ENCODE data around the gene TSC2.
A peak's percentile ranks its signal among the peaks of the same experiment; 100 is the strongest.

TSC2 gene

DNA sequence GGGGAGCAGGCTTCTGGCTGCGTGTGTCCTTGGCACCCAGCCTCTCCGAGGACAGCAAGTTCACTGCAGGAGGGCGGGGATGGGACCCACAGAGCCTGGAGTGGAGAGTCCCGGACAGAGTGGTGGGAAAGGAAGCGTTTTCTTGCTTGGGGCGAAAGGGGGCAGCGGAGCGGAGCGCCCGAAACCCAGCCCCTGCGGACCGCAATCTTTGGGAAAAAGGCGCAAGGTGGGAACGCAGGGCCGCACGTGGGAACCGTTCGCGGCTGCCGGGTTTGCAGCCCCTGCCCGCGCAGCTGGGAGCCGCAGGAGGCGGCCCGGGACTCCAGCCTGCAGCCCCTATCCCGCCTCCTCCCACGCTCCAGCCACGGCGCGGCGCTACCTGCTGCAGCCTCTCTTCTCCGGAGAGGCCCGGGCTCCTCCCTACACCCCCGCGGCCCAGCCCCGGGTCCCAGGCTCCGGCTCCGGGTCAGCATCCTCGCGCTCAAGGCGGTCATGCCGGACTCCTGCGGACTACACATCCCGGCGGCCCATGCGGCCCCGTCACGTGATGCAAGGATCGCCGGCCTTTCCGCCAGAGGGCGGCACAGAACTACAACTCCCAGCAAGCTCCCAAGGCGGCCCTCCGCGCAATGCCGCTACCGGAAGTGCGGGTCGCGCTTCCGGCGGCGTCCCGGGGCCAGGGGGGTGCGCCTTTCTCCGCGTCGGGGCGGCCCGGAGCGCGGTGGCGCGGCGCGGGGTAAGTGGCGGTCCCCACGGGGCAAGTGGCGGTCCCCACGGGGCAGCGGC lies at the start of gene TSC2, which contains the start of gene NTHL1:
Gene TSC2 (plus strand): TSS at position 656 of the 786 bp plus-strand sequence. CDS start 631 bp downstream, outside the sequence.
Gene NTHL1 (minus strand): TSS at position 505 of the 786 bp plus-strand sequence. CDS start 11 bp downstream, at position 494.
- H3K4me3 Mint-ChIP-seq, result peak within 1 kb of the TSS; percentile 91
- DNase-seq, result peak; percentile 96
- H3K27me3 Mint-ChIP-seq, result no peaks in the 10 kb centered on the region
- H3K4me1 Mint-ChIP-seq, result peaks cover 23% of the 10 kb centered on the region
- ATAC-seq, result peak; percentile 97
- no peaks in the 10 kb centered on the region for H3K9me3 Mint-ChIP-seq
- H3K36me3 Mint-ChIP-seq (ENCODE audit: low read depth), result peaks cover 9% of the 10 kb centered on the region
- H3K27ac Mint-ChIP-seq, result peak within 1 kb of the TSS; percentile 64

DNA sequence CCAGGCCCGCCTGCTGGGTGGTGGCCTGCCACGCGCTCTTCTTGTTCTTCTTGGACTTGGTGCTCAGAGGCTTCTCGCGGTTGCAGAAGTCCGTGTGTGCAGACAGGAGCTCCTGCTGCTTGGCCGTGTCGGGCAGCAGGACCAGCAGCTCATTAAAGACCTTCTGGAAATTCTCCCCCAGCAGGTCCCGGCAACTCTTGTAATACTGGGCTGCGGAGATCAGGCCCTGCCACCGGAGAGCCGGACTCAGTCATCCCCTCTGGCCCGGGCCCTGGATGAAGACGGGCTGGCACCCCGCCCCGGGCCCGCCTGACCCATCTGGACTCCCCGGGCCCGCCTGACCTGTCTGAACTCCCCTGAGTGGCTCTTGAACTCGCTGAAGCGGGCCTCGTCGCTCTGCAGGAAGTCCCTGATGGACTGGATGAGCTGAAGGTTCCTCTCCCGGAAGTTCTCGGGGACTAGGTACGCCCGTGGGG lies 49.4 kb upstream of the TSC2 start:
- Mint-ChIP-seq H3K4me1 (peaks cover 18% of the 10 kb centered on the region), H3K9me3 (no peaks in the 10 kb centered on the region), H3K27me3 (no peaks in the 10 kb centered on the region), H3K27ac (no peak overlapping the region), H3K4me3 (no peak overlapping the region), H3K36me3 (ENCODE audit: low read depth) (peaks cover 20% of the 10 kb centered on the region)
- DNase-seq (no peak), ATAC-seq (no peak)

DNA sequence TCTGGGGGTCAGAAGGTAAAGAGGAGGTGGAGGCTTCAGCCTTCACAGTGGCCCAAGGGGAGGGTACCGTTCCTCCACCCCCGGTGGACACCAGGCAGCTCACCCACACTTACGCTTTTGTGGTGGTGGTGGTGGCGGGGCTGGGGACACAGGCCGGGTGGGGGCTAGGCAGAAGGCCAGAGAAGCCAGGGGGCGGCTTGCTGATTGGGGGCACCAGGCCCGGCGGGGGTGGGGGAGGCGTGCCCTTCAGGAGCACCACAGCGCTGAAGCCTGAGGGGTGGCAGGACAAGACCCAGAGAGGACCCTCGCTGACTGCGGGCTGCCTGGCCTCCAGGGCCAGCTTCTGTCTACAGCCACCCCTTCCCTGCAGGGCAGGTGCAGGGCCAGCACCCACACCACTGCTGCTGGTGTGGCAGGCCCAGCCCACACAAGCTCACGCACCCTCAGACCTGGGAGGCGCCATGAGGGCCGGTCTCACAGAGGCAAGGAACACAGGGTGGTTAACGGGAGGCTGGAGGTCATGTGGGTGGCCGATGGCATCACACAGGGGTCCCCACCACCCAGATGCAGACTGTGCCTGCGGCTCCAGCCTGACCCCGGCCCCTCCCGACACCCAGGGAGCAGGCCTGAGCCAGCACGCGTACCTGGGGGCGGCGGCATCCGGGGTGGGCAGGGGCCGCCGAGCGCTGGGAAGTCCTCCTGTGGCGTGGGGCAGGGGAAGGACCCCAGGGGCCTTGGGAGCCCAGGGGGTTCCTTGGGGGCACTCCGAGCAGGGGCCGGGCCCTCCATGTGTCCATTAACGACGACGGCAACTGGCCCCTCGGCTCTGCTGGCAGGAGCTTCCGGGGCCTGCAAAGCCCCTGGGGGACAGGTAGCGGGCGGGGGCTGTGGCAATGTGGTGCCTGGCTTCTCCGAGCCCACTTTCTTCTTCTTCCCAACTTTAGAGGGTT lies 48.7 kb upstream of the TSC2 start:
- ATAC-seq (no peak), DNase-seq (no peak)
- peaks cover 12% of the 10 kb centered on the region for H3K4me1 Mint-ChIP-seq
- no peak overlapping the region for H3K4me3 Mint-ChIP-seq
- peaks cover 20% of the 10 kb centered on the region for H3K36me3 Mint-ChIP-seq (ENCODE audit: low read depth)
- H3K27ac Mint-ChIP-seq, result no peak overlapping the region
- H3K27me3 Mint-ChIP-seq, result no peaks in the 10 kb centered on the region
- no peaks in the 10 kb centered on the region for H3K9me3 Mint-ChIP-seq

DNA sequence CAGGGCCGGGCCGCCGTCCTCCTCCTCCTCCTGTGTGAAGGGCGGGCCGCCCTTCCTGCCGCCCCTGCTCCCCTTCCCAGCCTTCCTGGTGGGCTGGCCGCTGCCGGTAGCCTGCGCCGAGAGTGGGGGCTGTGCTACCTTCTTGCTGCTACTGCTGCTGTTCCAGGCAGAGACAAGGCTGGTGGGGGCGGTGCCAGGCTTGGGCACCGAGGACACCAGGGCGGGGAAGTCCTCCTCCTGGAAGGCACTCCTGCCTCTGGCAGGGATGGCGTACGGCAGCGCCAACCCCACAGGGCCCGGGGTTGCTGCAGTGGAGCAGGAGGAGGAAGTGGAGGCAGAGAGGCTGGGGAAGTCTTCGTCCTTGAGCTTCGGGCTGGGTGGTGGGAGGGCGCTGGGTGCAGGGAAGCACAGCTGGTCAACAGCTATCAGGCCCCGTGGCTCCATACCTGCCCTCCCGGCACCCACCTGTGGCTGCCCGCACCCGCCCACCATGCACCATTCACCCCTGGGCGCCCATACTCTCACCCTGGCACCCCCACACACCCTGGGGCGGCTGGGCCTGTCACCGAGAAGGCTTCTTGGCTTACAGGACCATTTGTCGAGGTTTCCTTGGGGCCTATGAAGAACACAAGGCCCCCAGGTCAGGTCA lies 47.8 kb upstream of the TSC2 start:
- Mint-ChIP-seq H3K4me1 (peaks cover 16% of the 10 kb centered on the region), H3K4me3 (no peak overlapping the region), H3K27ac (no peak overlapping the region), H3K9me3 (no peaks in the 10 kb centered on the region), H3K36me3 (ENCODE audit: low read depth) (peaks cover 20% of the 10 kb centered on the region), H3K27me3 (no peaks in the 10 kb centered on the region)
- DNase-seq (no peak), ATAC-seq (no peak)

DNA sequence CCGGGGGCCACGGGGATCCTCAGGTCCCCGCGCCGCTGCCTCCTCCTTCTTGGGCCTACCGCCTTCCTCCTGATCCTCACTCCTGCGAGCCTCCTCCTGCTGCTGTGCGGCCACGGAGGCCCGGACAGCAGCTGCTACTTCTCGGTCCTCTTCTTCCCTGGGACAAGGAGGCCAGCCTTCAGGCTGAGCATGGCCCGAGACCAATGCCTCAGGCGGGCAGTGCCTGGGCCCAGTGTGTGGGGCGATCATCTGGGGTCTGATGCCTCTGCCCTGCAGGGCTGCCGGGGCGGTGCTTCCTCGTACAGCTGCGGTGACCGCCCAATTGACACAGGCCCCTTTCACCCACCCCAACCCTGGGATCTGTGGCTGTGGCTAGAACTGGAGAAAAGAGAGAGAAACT lies 46.8 kb upstream of the TSC2 start:
- ATAC-seq, result no peak
- no peak overlapping the region for H3K4me3 Mint-ChIP-seq
- no peaks in the 10 kb centered on the region for H3K27me3 Mint-ChIP-seq
- peaks cover 24% of the 10 kb centered on the region for H3K4me1 Mint-ChIP-seq
- H3K36me3 Mint-ChIP-seq (ENCODE audit: low read depth), result peaks cover 22% of the 10 kb centered on the region
- no peak for DNase-seq
- no peak overlapping the region for H3K27ac Mint-ChIP-seq
- no peaks in the 10 kb centered on the region for H3K9me3 Mint-ChIP-seq

DNA sequence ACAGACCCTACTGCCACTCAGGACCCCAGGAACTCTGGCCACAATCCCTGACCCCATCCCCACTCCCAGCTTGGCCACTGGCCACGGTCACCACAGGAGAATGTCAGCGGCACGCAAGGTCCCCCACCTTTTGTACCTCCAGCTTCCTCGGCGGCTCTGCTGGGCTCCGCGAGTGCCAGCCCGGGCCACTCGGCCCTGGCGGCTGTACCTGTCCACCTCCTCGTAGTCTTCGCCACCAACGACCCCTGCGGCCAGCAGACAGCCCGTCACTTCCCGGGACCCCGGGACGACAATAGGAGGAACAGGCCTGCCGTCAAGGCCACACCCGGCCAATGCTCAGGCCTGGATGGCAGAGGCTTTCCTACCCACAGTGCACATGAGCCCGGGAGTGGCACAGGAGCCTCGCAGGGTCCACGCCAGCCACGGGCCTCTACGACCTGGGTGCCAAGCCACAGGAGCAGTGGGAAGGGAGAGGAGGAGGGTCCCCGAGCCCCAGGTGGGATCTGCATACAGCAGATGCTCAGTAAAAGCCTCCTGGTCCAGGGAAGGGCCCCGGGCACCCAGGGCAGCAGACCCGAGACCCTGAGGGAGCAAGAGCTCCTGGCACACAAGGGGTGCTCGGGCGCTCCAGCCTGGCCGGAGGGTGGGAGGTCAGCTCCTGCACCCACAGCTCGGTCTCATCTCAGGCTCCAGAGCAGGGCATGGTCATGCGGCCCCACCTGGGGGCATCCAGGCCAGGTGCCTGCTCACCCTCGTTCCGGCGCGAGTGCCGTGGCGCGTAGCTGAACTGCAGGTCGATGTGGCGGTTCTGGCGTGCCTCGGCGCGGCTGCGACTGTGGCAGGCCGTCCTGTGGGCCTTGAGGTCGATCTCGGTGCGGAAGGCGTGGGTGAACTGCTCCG lies 46.1 kb upstream of the TSC2 start:
- no peak overlapping the region for H3K4me3 Mint-ChIP-seq
- peaks cover 22% of the 10 kb centered on the region for H3K4me1 Mint-ChIP-seq
- ATAC-seq, result no peak
- no peaks in the 10 kb centered on the region for H3K9me3 Mint-ChIP-seq
- H3K27ac Mint-ChIP-seq, result no peak overlapping the region
- no peak for DNase-seq
- H3K36me3 Mint-ChIP-seq (ENCODE audit: low read depth), result peaks cover 21% of the 10 kb centered on the region
- no peaks in the 10 kb centered on the region for H3K27me3 Mint-ChIP-seq

DNA sequence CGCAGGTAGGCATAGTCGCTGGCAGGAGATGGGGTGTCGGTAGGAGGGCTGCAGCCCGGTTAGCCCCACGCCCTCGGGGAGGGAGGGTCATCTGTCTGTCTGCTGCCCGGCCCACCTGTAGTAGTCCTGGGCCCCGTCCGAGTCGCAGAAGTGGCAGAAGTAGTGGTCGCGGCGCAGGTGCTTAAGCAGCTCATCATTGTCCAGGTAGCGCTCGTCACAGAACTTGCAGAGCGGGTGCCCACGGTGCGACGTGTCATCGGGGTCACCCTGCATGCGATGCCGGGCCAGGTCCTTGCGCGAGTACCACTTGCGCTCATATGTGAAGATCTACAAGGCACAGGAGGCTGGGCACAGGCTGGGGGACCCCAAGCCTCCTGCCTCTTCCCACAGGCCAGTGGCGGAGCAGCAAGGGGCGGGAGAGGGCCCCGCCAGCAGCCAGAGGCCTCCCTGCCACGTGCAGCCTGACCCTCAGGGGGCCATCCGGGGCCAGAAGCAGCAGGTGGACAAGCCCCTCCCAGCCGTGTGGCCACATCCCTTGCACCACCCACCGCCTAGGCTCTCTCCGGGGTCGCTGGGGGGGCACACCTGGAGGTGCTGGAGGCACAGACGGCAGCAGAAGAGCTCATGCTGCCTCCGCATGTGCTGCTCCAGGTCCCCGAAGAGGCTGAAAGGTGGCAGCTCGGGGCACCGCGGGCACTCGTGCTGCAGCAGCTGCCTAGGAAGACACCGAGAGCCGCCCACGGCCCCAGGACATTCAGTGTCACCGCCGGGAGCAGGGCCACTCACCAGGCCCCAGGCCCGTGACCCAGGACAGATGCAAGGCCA lies 45.2 kb upstream of the TSC2 start:
- Mint-ChIP-seq H3K36me3 (ENCODE audit: low read depth) (peaks cover 18% of the 10 kb centered on the region), H3K9me3 (no peaks in the 10 kb centered on the region), H3K27ac (peak overlapping the region; percentile 59), H3K4me1 (peaks cover 26% of the 10 kb centered on the region), H3K27me3 (no peaks in the 10 kb centered on the region), H3K4me3 (no peak overlapping the region)
- ATAC-seq, result no peak
- DNase-seq, result no peak

DNA sequence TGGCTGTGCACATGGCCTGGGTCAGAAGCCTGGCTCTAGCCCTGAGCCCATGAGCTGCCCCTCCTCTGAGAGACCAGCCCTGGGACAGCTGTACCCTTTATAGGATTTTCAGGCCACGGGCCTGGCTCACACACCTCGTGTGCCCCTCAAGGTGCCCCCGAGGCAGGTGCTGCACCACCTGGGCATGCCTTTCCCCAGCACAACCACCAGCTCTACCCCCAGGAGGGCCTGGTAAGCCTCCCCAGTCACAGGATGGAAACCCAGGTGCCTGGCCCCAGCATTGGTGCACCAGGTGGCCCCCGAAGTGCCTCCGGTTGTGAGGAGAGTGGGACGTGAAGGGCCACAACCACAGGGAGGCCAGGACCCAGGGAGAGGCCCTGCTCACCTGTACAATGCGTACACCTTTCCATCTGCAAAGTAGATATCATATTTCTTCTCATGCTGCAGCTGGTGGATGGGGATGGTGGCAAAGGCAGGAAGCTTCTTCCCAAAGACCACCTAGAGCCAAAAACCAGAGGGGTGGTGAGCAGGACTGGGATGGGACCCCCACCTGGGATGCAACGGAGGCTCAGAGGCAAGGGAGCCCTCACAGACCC lies 44.5 kb upstream of the TSC2 start:
- DNase-seq (no peak), ATAC-seq (no peak)
- H3K4me3 Mint-ChIP-seq, result no peak overlapping the region
- no peaks in the 10 kb centered on the region for H3K27me3 Mint-ChIP-seq
- no peak overlapping the region for H3K27ac Mint-ChIP-seq
- peaks cover 21% of the 10 kb centered on the region for H3K36me3 Mint-ChIP-seq (ENCODE audit: low read depth)
- H3K9me3 Mint-ChIP-seq, result no peaks in the 10 kb centered on the region
- H3K4me1 Mint-ChIP-seq, result peaks cover 33% of the 10 kb centered on the region

DNA sequence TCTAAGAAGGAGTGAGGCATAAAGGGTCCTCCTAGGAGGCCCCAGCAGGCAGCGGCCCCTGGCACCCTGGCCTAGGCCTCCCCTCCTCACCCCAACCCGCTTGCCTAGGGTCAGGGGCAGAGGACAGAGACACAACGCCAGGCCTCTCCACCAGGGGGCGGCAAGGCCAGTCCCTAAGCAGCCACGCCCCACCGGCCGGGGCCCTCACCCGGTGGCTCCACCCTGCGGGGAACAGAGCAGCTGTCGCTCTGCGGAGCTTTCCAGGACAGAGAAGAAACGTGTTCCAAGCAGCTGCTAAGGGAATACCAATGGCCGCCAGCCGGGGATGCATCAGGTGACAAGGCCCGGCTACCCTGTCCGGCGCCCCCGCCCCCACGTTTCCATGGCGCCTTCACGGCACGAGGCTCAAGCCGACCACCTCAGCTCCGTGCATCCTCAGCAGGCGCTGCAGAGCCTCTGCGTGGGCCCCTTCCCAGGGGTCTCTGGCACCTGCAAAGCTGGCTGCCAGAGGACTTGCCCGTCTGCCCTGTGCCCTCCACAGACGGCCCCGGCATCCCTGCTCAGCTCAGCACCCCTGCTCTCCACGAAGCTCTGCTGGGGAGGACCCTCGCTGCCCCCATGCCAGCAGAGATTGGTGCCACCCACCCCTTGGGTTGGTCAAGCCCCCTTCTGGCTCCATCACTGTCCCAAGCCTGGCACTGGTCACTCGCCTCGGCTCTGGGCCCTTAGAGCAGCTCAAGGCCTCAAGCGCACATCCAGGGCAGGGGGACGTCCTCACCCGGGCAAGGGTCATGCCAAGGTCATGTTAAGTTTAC lies 43.8 kb upstream of the TSC2 start:
- DNase-seq, result peak; percentile 91
- Mint-ChIP-seq H3K4me3 (no peak overlapping the region), H3K9me3 (no peaks in the 10 kb centered on the region), H3K27ac (no peak overlapping the region), H3K27me3 (no peaks in the 10 kb centered on the region), H3K4me1 (peaks cover 38% of the 10 kb centered on the region), H3K36me3 (ENCODE audit: low read depth) (peaks cover 25% of the 10 kb centered on the region)
- peak; percentile 87 for ATAC-seq

DNA sequence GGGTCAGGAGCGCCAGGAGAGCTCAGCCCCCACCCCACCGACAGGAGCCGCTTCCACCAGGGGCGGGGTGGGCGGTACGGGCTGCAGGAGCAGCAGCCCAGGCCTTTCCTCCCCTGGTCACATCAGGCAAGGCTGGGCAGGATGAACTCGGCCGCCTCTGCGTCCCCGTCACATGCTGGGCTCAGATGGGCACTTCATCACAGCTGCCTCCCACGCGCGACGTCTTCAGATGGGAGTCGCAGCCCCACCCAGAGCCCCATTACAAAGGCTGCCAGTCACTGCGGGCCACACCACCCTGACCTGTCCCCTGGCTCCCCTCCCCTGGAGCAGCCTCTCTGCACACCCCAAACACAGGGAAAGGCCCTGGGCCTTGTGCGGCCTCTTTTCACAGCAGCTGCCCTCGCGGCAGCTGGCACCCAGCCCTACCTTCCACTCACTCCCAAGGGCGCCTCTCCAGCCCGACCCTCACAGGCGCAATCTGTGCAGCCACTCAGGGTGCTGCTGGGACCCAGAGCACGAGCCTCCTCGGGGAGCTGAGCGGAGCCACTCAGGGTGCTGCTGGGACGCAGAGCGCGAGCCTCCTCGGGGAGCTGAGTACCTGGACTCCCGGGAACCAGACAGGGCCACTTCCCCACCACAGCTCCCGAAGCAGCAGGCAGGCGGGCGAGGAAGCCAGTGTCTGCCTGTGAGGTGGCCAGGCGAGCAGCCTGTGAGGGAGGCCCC lies 42.8 kb upstream of the TSC2 start:
- ATAC-seq (no peak), DNase-seq (no peak)
- no peak overlapping the region for H3K27ac Mint-ChIP-seq
- H3K27me3 Mint-ChIP-seq, result no peaks in the 10 kb centered on the region
- no peak overlapping the region for H3K4me3 Mint-ChIP-seq
- H3K36me3 Mint-ChIP-seq (ENCODE audit: low read depth), result peaks cover 25% of the 10 kb centered on the region
- no peaks in the 10 kb centered on the region for H3K9me3 Mint-ChIP-seq
- H3K4me1 Mint-ChIP-seq, result peaks cover 38% of the 10 kb centered on the region

DNA sequence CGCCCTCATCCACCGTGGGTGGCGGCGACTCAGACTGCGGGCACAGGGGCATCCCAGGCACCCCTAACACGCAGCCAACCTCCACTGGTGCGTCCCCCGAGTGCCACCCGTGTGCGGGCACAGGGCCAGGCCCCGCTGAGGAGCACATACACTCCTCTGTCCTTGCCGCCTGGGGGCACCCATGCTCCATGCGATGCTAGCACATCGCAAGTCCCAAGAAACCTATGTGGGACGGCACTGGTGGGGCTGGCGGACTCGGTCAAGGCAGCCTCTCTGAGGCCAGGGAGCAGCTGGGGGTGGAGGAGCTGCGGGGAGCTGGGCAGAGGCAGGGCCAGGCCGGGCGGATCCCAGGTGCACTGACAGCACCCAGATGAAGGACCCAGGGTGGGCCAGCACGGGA lies 42.1 kb upstream of the TSC2 start:
- Mint-ChIP-seq H3K9me3 (no peaks in the 10 kb centered on the region), H3K4me1 (peaks cover 43% of the 10 kb centered on the region), H3K36me3 (ENCODE audit: low read depth) (peaks cover 29% of the 10 kb centered on the region), H3K4me3 (no peak overlapping the region), H3K27me3 (no peaks in the 10 kb centered on the region), H3K27ac (no peak overlapping the region)
- DNase-seq (no peak), ATAC-seq (no peak)

Data from activated naive CD8-positive, alpha-beta T cell treated with anti-CD3 and anti-CD28 coated beads, Interleukin-2, amount 50 U/mL, for 24 hours (primary cell).